K562 (cell line): ENCODE measurements around the gene MPL. TPM values are rescaled to one million over a fixed set of nuclear protein-coding genes. Genes with fewer than 3 reads are reported as not detected.

Source experiments
- CBFA2T3 ChIP-seq: fragments of 450-650 bp; IDR thresholded peaks from 2 replicates; pipeline ENCODE4 v1.6.1; 2017
- CBX2 ChIP-seq: fragments of 200-600 bp; sonication (generic); IDR thresholded peaks from one replicate; pipeline ENCODE4 v1.6.1; 2012; ENCODE audit warnings: mild to moderate bottlenecking, low read length, inconsistent platforms; ENCODE audit not compliant: insufficient read depth, poor library complexity, severe bottlenecking
- DDX20 ChIP-seq: fragments of 450-650 bp; IDR thresholded peaks from 2 replicates; pipeline ENCODE4 v1.6.1; 2016; ENCODE audit warnings: missing genetic modification characterization, low read depth, mild to moderate bottlenecking, missing compliant biosample characterization, moderate library complexity
- ELF1 ChIP-seq: fragments of 200-800 bp; sonication (Bioruptor generic); IDR thresholded peaks from 2 replicates; pipeline ENCODE4 v1.6.1; 2016; ENCODE audit warnings: missing genetic modification characterization, missing compliant biosample characterization
- FOXJ3 ChIP-seq: sonication (generic); formaldehyde crosslinking; IDR thresholded peaks from 2 replicates; pipeline ENCODE4 v1.4.0; 2020; ENCODE audit warnings: mild to moderate bottlenecking, missing genetic modification reagents
- GATAD2B ChIP-seq: fragments of 450-650 bp; IDR thresholded peaks from 2 replicates; pipeline ENCODE4 v1.6.1; 2017; ENCODE audit warnings: mild to moderate bottlenecking, borderline replicate concordance
- HMG20A ChIP-seq: fragments of 450-650 bp; formaldehyde crosslinking; conservative IDR thresholded peaks from 2 replicates; pipeline ENCODE4 v1.4.0; 2020; ENCODE audit warnings: mild to moderate bottlenecking, mixed read lengths
- KAT7 ChIP-seq: sonication (generic); formaldehyde crosslinking; IDR thresholded peaks from 2 replicates; pipeline ENCODE4 v1.8.0; 2022; ENCODE audit warnings: missing genetic modification reagents, mild to moderate bottlenecking, borderline replicate concordance
- MAFF ChIP-seq: IDR thresholded peaks from 2 replicates; pipeline ENCODE4 v1.6.1; 2012; ENCODE audit warnings: low read length, improper control_type of control experiment
- PCBP2 ChIP-seq: fragments of 200-400 bp; formaldehyde crosslinking; IDR thresholded peaks from 2 replicates; pipeline ENCODE4 v1.6.1; 2018; ENCODE audit warnings: low read length, low read depth, mild to moderate bottlenecking, moderate library complexity; ENCODE audit not compliant: poor library complexity, severe bottlenecking
- RBFOX2 ChIP-seq: fragments of 200-400 bp; formaldehyde crosslinking; IDR thresholded peaks from 2 replicates; pipeline ENCODE4 v1.6.1; 2017; ENCODE audit warnings: low read depth, mild to moderate bottlenecking, low read length, moderate library complexity
- RFX1 ChIP-seq: fragments of 450-650 bp; IDR thresholded peaks from 2 replicates; pipeline ENCODE4 v1.6.1; 2016; ENCODE audit warnings: mild to moderate bottlenecking, moderate library complexity
- RUNX1 ChIP-seq: sonication (generic); IDR thresholded peaks from 2 replicates; pipeline ENCODE4 v1.6.1; 2016; ENCODE audit warnings: antibody characterized with exemption, low read depth
- SPI1 ChIP-seq: IDR thresholded peaks from 2 replicates; pipeline ENCODE4 v1.6.1; 2011; ENCODE audit warnings: low read depth, low read length, control low read depth, borderline replicate concordance
- TCF3 ChIP-seq: sonication (generic); formaldehyde crosslinking; IDR thresholded peaks from 2 replicates; pipeline ENCODE4 v1.4.0; 2020; ENCODE audit warnings: mild to moderate bottlenecking, missing genetic modification reagents
- TFAM ChIP-seq: fragments of 250-450 bp; sonication (Bioruptor Pico); conservative IDR thresholded peaks from 2 replicates; pipeline ENCODE4 v1.5.0; 2021; ENCODE audit warnings: mild to moderate bottlenecking, moderate library complexity
- XRCC5 ChIP-seq: fragments of 200-400 bp; formaldehyde crosslinking; IDR thresholded peaks from 2 replicates; pipeline ENCODE4 v1.6.1; 2017; ENCODE audit warnings: low read depth, mild to moderate bottlenecking, low read length
- ZKSCAN1 ChIP-seq: fragments of 150-350 bp; IDR thresholded peaks from 2 replicates; pipeline ENCODE4 v1.6.1; 2016; ENCODE audit warnings: low read depth, low read length
- ZNF699 ChIP-seq: fragments of 250-450 bp; sonication (Bioruptor Pico); IDR thresholded peaks from 2 replicates; pipeline ENCODE4 v1.8.0; 2021; ENCODE audit warnings: mild to moderate bottlenecking, moderate library complexity; ENCODE audit not compliant: insufficient replicate concordance
- polyA plus RNA-seq, 8 experiments: library from polyadenylated mRNA; depleted of rRNA in 4 of 8; stranded (reverse) in 5 of 8; unstranded in 3 of 8; fragments of >200 nt; fragmentation: Nextera tagmentation in 2 of 8; fragmentation: Illumina TruSeq in 1 of 8; extraction: Ambion mirVana in 2 of 8; extraction: Trizol in 1 of 8; gene quantifications; 2 replicates each; pipeline versions ENCODE4 v1.2.1 to v1.2.3, GENCODE V29; 2011 to 2014; ENCODE audit warnings: inconsistent platforms in 1 of 8, missing spikeins in 1 of 8
- total RNA-seq, 7 experiments: library from RNA; depleted of rRNA in 6 of 7; stranded (reverse); fragments of >200 nt in 6 of 7; fragmentation: Illumina TruSeq in 2 of 7; extraction: Trizol in 2 of 7; gene quantifications; 2 replicates each; pipeline versions ENCODE4 v1.2.1 to v1.2.3, GENCODE V29; 2011 to 2021; ENCODE audit warnings: low replicate concordance in 1 of 7
- TF ChIP-seq, protein P1 (sequence below): fragments of 450-650 bp; IDR thresholded peaks from 2 replicates; pipeline ENCODE4 v1.6.1; 2017; ENCODE audit warnings: antibody characterized with exemption, mild to moderate bottlenecking
- TF ChIP-seq, protein P2 (sequence below): fragments of 450-650 bp; IDR thresholded peaks from 2 replicates; pipeline ENCODE4 v1.6.1; 2018; ENCODE audit warnings: mild to moderate bottlenecking, low read depth; ENCODE audit not compliant: partially characterized antibody
- TF ChIP-seq, protein P3 (sequence below): sonication (generic); formaldehyde crosslinking; IDR thresholded peaks from 2 replicates; pipeline ENCODE4 v1.9.0; 2022; ENCODE audit warnings: mild to moderate bottlenecking, missing genetic modification reagents
- TF ChIP-seq, protein P4 (sequence below): sonication (generic); formaldehyde crosslinking; IDR thresholded peaks from 2 replicates; pipeline ENCODE4 v1.8.0; 2022; ENCODE audit warnings: missing genetic modification reagents, mild to moderate bottlenecking, moderate library complexity, borderline replicate concordance

MPL gene
- total and polyA plus RNA-seq, 9 of the 15 experiments (the other 6 are each of a cell fraction or from before 2014, with no cell fraction given): not detected

DNA sequence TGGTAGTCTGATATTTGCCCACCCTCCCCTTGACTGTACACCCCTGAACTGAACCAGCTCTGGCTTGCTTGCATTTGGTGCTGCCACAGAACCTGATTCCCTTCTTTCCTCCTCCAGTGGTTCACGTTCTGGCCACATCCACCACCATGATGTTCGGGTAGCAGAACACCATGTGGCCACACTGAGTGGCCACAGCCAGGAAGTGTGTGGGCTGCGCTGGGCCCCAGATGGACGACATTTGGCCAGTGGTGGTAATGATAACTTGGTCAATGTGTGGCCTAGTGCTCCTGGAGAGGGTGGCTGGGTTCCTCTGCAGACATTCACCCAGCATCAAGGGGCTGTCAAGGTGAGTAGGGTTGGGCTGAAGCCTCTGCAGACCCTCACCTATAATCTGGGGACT, 23.0 kb downstream of the MPL start (continued):
- TF ChIP-seq, protein P1, sequence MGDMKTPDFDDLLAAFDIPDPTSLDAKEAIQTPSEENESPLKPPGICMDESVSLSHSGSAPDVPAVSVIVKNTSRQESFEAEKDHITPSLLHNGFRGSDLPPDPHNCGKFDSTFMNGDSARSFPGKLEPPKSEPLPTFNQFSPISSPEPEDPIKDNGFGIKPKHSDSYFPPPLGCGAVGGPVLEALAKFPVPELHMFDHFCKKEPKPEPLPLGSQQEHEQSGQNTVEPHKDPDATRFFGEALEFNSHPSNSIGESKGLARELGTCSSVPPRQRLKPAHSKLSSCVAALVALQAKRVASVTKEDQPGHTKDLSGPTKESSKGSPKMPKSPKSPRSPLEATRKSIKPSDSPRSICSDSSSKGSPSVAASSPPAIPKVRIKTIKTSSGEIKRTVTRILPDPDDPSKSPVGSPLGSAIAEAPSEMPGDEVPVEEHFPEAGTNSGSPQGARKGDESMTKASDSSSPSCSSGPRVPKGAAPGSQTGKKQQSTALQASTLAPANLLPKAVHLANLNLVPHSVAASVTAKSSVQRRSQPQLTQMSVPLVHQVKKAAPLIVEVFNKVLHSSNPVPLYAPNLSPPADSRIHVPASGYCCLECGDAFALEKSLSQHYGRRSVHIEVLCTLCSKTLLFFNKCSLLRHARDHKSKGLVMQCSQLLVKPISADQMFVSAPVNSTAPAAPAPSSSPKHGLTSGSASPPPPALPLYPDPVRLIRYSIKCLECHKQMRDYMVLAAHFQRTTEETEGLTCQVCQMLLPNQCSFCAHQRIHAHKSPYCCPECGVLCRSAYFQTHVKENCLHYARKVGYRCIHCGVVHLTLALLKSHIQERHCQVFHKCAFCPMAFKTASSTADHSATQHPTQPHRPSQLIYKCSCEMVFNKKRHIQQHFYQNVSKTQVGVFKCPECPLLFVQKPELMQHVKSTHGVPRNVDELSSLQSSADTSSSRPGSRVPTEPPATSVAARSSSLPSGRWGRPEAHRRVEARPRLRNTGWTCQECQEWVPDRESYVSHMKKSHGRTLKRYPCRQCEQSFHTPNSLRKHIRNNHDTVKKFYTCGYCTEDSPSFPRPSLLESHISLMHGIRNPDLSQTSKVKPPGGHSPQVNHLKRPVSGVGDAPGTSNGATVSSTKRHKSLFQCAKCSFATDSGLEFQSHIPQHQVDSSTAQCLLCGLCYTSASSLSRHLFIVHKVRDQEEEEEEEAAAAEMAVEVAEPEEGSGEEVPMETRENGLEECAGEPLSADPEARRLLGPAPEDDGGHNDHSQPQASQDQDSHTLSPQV: 0 out of 2 replicates have a peak, but pooled peaks have one; percentile 27
- TF ChIP-seq TCF3 (CRISPR knock-in tag) (peak; percentile 56), KAT7 (no peak), PCBP2 (no peak), RFX1 (no peak), FOXJ3 (CRISPR knock-in tag) (no peak), RBFOX2 (peak; percentile 67), MAFF (no peak), GATAD2B (no peak), TFAM (CRISPR knock-in tag) (no peak), HMG20A (CRISPR knock-in tag) (no peak), ELF1 (tag) (no peak), ZKSCAN1 (peak; percentile 16; the same call in 1 of the 2 replicates), CBX2 (no peak), DDX20 (tag) (no peak), XRCC5 (no peak), ZNF699 (CRISPR knock-in tag) (no peak), CBFA2T3 (peak; percentile 52), RUNX1 (no peak), SPI1 (no peak)
- TF ChIP-seq, protein P2, sequence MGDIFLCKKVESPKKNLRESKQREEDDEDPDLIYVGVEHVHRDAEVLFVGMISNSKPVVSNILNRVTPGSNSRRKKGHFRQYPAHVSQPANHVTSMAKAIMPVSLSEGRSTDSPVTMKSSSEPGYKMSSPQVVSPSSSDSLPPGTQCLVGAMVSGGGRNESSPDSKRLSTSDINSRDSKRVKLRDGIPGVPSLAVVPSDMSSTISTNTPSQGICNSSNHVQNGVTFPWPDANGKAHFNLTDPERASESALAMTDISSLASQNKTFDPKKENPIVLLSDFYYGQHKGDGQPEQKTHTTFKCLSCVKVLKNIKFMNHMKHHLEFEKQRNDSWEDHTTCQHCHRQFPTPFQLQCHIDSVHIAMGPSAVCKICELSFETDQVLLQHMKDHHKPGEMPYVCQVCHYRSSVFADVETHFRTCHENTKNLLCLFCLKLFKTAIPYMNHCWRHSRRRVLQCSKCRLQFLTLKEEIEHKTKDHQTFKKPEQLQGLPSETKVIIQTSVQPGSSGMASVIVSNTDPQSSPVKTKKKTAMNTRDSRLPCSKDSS: no peak
- TF ChIP-seq, protein P3, sequence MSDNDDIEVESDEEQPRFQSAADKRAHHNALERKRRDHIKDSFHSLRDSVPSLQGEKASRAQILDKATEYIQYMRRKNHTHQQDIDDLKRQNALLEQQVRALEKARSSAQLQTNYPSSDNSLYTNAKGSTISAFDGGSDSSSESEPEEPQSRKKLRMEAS: peak; percentile 69
- TF ChIP-seq, protein P4, sequence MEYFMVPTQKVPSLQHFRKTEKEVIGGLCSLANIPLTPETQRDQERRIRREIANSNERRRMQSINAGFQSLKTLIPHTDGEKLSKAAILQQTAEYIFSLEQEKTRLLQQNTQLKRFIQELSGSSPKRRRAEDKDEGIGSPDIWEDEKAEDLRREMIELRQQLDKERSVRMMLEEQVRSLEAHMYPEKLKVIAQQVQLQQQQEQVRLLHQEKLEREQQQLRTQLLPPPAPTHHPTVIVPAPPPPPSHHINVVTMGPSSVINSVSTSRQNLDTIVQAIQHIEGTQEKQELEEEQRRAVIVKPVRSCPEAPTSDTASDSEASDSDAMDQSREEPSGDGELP: peak; percentile 27; the same call in 1 of the 2 replicates
